NT2/D1 (cell line): Measurements from ENCODE around the gene ERLEC1.
A peak's percentile ranks its signal among the peaks of the same experiment; 100 is the strongest.

Experiments used
- DNase-seq: peaks from one replicate; pipeline ENCODE4 v3.0.0-alpha.2; 2011; ENCODE audit warnings: low read depth, low spot score
- H3K27me3 ChIP-seq: 2 replicates; pipeline ENCODE4 v1.6.0; 2011; ENCODE audit warnings: mild to moderate bottlenecking; ENCODE audit not compliant: insufficient read length, insufficient read depth
- H3K36me3 ChIP-seq: 2 replicates; pipeline ENCODE4 v1.6.1; 2011; ENCODE audit warnings: mild to moderate bottlenecking, low read length, mixed read lengths; ENCODE audit not compliant: insufficient read depth, insufficient read length
- H3K4me1 ChIP-seq: 2 replicates; pipeline ENCODE4 v1.5.1; 2011; ENCODE audit not compliant: insufficient read depth, insufficient read length
- H3K4me3 ChIP-seq: 2 replicates; pipeline ENCODE4 v1.5.1; 2011; ENCODE audit warnings: low read depth; ENCODE audit not compliant: insufficient read length
- H3K9ac ChIP-seq: 2 replicates; pipeline ENCODE4 v1.6.0; 2011; ENCODE audit warnings: low read depth; ENCODE audit not compliant: insufficient read length
- H3K9me3 ChIP-seq: 2 replicates; pipeline ENCODE4 v1.5.1; 2011; ENCODE audit warnings: mild to moderate bottlenecking, low read length; ENCODE audit not compliant: insufficient read depth
- SUZ12 ChIP-seq: IDR thresholded peaks from 2 replicates; pipeline ENCODE4 v1.6.1; 2011; ENCODE audit not compliant: insufficient read length, insufficient read depth; ENCODE audit errors: extremely low read depth
- YY1 ChIP-seq: IDR thresholded peaks from 2 replicates; pipeline ENCODE4 v1.6.1; 2011; ENCODE audit not compliant: insufficient read length, insufficient read depth
- ZNF274 ChIP-seq: IDR thresholded peaks from 2 replicates; pipeline ENCODE4 v1.6.1; 2011; ENCODE audit warnings: mild to moderate bottlenecking, low read depth, low read length

Gene ERLEC1, protein sequence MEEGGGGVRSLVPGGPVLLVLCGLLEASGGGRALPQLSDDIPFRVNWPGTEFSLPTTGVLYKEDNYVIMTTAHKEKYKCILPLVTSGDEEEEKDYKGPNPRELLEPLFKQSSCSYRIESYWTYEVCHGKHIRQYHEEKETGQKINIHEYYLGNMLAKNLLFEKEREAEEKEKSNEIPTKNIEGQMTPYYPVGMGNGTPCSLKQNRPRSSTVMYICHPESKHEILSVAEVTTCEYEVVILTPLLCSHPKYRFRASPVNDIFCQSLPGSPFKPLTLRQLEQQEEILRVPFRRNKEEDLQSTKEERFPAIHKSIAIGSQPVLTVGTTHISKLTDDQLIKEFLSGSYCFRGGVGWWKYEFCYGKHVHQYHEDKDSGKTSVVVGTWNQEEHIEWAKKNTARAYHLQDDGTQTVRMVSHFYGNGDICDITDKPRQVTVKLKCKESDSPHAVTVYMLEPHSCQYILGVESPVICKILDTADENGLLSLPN

GRCh38 chr2:53786705-53787613 is at the start of gene ERLEC1, which contains the start of gene ASB3:
Gene ERLEC1, plus strand, starts transcription at chr2:53787044. Its CDS starts 167 bp downstream, at chr2:53787211.
Gene ASB3, minus strand, starts transcription at chr2:53786953. Its CDS starts 21,381 bp downstream, at chr2:53765572.
- Histone ChIP-seq H3K4me3 (peak within 1 kb of the TSS; percentile 99), H3K4me1 (no peaks in the 10 kb centered on the region), H3K9ac (peak within 1 kb of the TSS; percentile 99), H3K27me3 (no peaks in the 10 kb centered on the region), H3K36me3 (peaks cover 9% of the 10 kb centered on the region), H3K9me3 (no peaks in the 10 kb centered on the region)
- TF ChIP-seq YY1 (no peak), ZNF274 (no peak), SUZ12 (no peak)
- DNase-seq: peak; percentile 92

DNA sequence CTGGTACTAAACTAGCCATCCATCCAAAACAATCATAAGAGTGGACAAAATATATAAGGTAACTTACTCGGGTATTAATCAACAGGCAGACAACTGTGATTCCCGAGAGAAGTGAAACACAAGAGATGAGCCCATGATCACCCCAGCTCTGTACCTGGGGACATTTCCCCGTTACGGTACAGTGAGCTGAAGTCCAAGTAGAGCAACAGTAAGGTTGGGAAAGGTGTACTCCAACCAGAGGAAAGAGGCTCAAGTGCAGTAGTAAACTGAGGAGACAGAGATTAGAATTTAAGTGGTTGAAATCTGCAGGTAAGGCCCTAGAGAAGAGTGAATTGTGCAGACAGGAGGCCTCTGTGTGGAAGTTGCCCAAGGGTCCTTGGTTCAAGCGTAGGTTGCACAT is 49.8 kb upstream of the ERLEC1 start:
- no peak for DNase-seq
- Histone ChIP-seq H3K9ac (no peak overlapping the region), H3K36me3 (peaks cover 3% of the 10 kb centered on the region), H3K9me3 (no peaks in the 10 kb centered on the region), H3K4me3 (no peak overlapping the region), H3K4me1 (no peaks in the 10 kb centered on the region), H3K27me3 (no peaks in the 10 kb centered on the region)
- TF ChIP-seq SUZ12: no peak
- no peak for TF ChIP-seq ZNF274
- no peak for TF ChIP-seq YY1

- H3K9me3 ChIP-seq: no peaks in the 10 kb centered on the region
- no peaks in the 10 kb centered on the region for H3K27me3 ChIP-seq
- H3K36me3 ChIP-seq: peaks cover 1% of the 10 kb centered on the region
- no peak overlapping the region for H3K9ac ChIP-seq
- no peak overlapping the region for H3K4me3 ChIP-seq
- TF ChIP-seq SUZ12 (no peak), YY1 (no peak), ZNF274 (no peak)
- no peak for DNase-seq
- H3K4me1 ChIP-seq: no peaks in the 10 kb centered on the region
Observed at GRCh38 chr2:53739032-53739431, 47.8 kb upstream of the ERLEC1 start.

- Histone ChIP-seq H3K36me3 (no peaks in the 10 kb centered on the region), H3K9ac (no peak overlapping the region), H3K4me3 (no peak overlapping the region), H3K4me1 (no peaks in the 10 kb centered on the region), H3K9me3 (no peaks in the 10 kb centered on the region), H3K27me3 (no peaks in the 10 kb centered on the region)
- DNase-seq: peak; percentile 3
- TF ChIP-seq SUZ12: no peak
- TF ChIP-seq YY1: no peak
- TF ChIP-seq ZNF274: no peak
Observed at GRCh38 chr2:53740170-53740569, 46.7 kb upstream of the ERLEC1 start.

- no peak for DNase-seq
- peaks cover 3% of the 10 kb centered on the region for H3K36me3 ChIP-seq
- no peaks in the 10 kb centered on the region for H3K4me1 ChIP-seq
- no peak overlapping the region for H3K9ac ChIP-seq
- H3K9me3 ChIP-seq: no peaks in the 10 kb centered on the region
- no peak overlapping the region for H3K4me3 ChIP-seq
- TF ChIP-seq SUZ12: no peak
- TF ChIP-seq ZNF274: no peak
- TF ChIP-seq YY1: no peak
- H3K27me3 ChIP-seq: no peaks in the 10 kb centered on the region
Observed at GRCh38 chr2:53744395-53745065, 42.3 kb upstream of the ERLEC1 start.

- no peak for TF ChIP-seq ZNF274
- no peak for TF ChIP-seq YY1
- no peak for TF ChIP-seq SUZ12
- H3K27me3 ChIP-seq: no peaks in the 10 kb centered on the region
- no peaks in the 10 kb centered on the region for H3K4me1 ChIP-seq
- H3K4me3 ChIP-seq: no peak overlapping the region
- no peak for DNase-seq
- H3K9ac ChIP-seq: no peak overlapping the region
- H3K9me3 ChIP-seq: no peaks in the 10 kb centered on the region
- H3K36me3 ChIP-seq: peaks cover 3% of the 10 kb centered on the region
Observed at GRCh38 chr2:53750041-53750768, 36.6 kb upstream of the ERLEC1 start.
